Transverse colon (tissue), 3 donors: ENCODE data around the gene SLC34A1.

Experiments used
- EP300 ChIP-seq: sonication (generic); formaldehyde crosslinking; IDR thresholded peaks from one replicate; pipeline ENCODE4 v1.6.1; 2017; ENCODE audit warnings: antibody characterized with exemption, low read depth
- POLR2A ChIP-seq: fragments of 450-650 bp; IDR thresholded peaks from one replicate; pipeline ENCODE4 v1.6.1; 2016; ENCODE audit warnings: antibody characterized with exemption, mild to moderate bottlenecking, moderate library complexity
- TF ChIP-seq, protein P1 (sequence below), 5 experiments: fragments of 200-600 bp in 3 of 5; fragments of 450-650 bp in 2 of 5; sonication (generic) in 3 of 5; IDR thresholded peaks; 1 replicate in 2 of 5; 2 replicates in 3 of 5; pipeline ENCODE4 v1.5.1; 2016 to 2017; ENCODE audit warnings: antibody characterized with exemption in 5 of 5, inconsistent platforms in 3 of 5, mild to moderate bottlenecking in 2 of 5, moderate library complexity in 1 of 5

DNA sequence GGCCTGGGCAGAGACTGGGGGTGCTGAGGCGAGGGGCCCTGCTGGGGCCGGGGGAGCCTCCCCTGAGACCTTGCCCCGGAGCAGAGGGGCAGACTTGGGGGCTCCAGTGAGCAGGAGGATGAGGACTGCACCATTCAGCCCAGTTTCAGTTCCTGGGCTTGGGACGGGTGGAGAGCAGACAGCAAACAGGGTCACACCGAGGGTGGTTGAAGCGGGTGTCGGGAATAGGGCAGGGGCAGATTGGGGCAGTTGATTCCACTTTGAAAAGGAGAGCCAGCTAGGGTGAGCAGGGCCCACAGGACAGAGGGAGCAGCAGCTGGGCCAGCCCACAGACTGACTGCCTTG is 46.7 kb downstream of the SLC34A1 start:
- TF ChIP-seq, protein P1, sequence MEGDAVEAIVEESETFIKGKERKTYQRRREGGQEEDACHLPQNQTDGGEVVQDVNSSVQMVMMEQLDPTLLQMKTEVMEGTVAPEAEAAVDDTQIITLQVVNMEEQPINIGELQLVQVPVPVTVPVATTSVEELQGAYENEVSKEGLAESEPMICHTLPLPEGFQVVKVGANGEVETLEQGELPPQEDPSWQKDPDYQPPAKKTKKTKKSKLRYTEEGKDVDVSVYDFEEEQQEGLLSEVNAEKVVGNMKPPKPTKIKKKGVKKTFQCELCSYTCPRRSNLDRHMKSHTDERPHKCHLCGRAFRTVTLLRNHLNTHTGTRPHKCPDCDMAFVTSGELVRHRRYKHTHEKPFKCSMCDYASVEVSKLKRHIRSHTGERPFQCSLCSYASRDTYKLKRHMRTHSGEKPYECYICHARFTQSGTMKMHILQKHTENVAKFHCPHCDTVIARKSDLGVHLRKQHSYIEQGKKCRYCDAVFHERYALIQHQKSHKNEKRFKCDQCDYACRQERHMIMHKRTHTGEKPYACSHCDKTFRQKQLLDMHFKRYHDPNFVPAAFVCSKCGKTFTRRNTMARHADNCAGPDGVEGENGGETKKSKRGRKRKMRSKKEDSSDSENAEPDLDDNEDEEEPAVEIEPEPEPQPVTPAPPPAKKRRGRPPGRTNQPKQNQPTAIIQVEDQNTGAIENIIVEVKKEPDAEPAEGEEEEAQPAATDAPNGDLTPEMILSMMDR (IDR thresholded peaks at IDR 0.05): no peak
- TF ChIP-seq POLR2A (no peak), EP300 (no peak)
